Measurements from ENCODE around the gene CATSPERD.
A peak's percentile ranks its signal among the peaks of the same experiment; 100 is the strongest.
"Not testable (repeated sequence)": the region's sequence is repeated elsewhere in the genome, so short reads cannot be mapped to it uniquely, and the experiment has no call there.

CATSPERD gene

GRCh38 chr19:5698635-5699422, 21.6 kb upstream of the CATSPERD start:
- no peak for DNase-seq

GRCh38 chr19:5700455-5701092, 19.9 kb upstream of the CATSPERD start:
- no peak for DNase-seq

GRCh38 chr19:5702053-5702410, 18.4 kb upstream of the CATSPERD start:
- not testable (repeated sequence) for DNase-seq

- no peak for DNase-seq
Observed at GRCh38 chr19:5703819-5704818, 16.3 kb upstream of the CATSPERD start.

GRCh38 chr19:5705552-5705951, 14.9 kb upstream of the CATSPERD start:
- no peak for DNase-seq

- DNase-seq, result no peak
Observed at GRCh38 chr19:5706876-5707573, 13.4 kb upstream of the CATSPERD start.

GRCh38 chr19:5707576-5708575, 12.6 kb upstream of the CATSPERD start:
- no peak for DNase-seq

GRCh38 chr19:5711025-5711424, 9.4 kb upstream of the CATSPERD start:
- no peak for DNase-seq

GRCh38 chr19:5711713-5712161, 8.7 kb upstream of the CATSPERD start:
- no peak for DNase-seq

- no peak for DNase-seq
Observed at GRCh38 chr19:5713228-5713627, 7.2 kb upstream of the CATSPERD start.

GRCh38 chr19:5714816-5715215, 5.6 kb upstream of the CATSPERD start:
- no peak for DNase-seq

GRCh38 chr19:5717215-5717935, 3.1 kb upstream of the CATSPERD start:
- no peak for DNase-seq

GRCh38 chr19:5718037-5718578, 2.3 kb upstream of the CATSPERD start:
- peak; percentile 65 to 71 for DNase-seq

GRCh38 chr19:5718579-5719273, 1.7 kb upstream of the CATSPERD start:
- peak; percentile 61 to 75 for DNase-seq

GRCh38 chr19:5719274-5719960, 1.0 kb upstream of the CATSPERD start:
- DNase-seq, result peak in 1 of 2 donors; percentile 44

GRCh38 chr19:5727453-5728050, 7.1 kb downstream of the CATSPERD start:
- no peak for DNase-seq

- DNase-seq, result not testable (repeated sequence)
Observed at GRCh38 chr19:5733172-5733571, 12.7 kb downstream of the CATSPERD start.

- DNase-seq, result no peak
Observed at GRCh38 chr19:5738423-5738822, 18.0 kb downstream of the CATSPERD start.
